Measurements from ENCODE around the gene ANAPC15. TPM values are rescaled to one million over a fixed set of nuclear protein-coding genes. Genes with fewer than 3 reads are reported as not detected.

ANAPC15 gene
- total and polyA plus RNA-seq, 2 experiments from 2014 or later = 52.1 to 117 TPM

- Histone ChIP-seq H4K20me1 (replicated peaks; ENCODE audit: insufficient read depth) (peaks cover 24% of the 10 kb centered on the region; the same call in 1 of the 2 replicates), H3F3A (replicated peaks; ENCODE audit: low read depth) (no peaks in the 10 kb centered on the region), H3K79me2 (replicated peaks; ENCODE audit: insufficient read depth) (peaks cover 65% of the 10 kb centered on the region), H2AFZ (no peak overlapping the region), H3K36me3 (ENCODE audit: insufficient read depth) (no peaks in the 10 kb centered on the region), H3K4me2 (peak overlapping the region; percentile 87), H3K27me3 (ENCODE audit: insufficient read depth) (no peaks in the 10 kb centered on the region), H3K4me1 (ENCODE audit: insufficient read depth) (0 out of 2 replicates have a peak, but pooled peaks cover 8% of the 10 kb centered on the region), H3K9me2 (ENCODE audit: insufficient read depth) (no peaks in the 10 kb centered on the region), H3K27ac (ENCODE audit: low read depth) (peak overlapping the region; percentile 46; the same call in 1 of the 2 replicates), H3K4me3 (peak overlapping the region; percentile 80; the same call in 1 of the 2 replicates)
- H3K27ac Mint-ChIP-seq = peak overlapping the region; percentile 35
- DNase-seq (ENCODE audit: low spot score) (no peak), ATAC-seq (no peak)
- peaks cover 8% of the 10 kb centered on the region; the same call in 1 of the 3 replicates for H3K36me3 Mint-ChIP-seq (ENCODE audit: low read depth)
- peaks cover 20% of the 10 kb centered on the region for H3K4me1 Mint-ChIP-seq
- H3K9me3 Mint-ChIP-seq = no peaks in the 10 kb centered on the region
- TF ChIP-seq ZNF462 (CRISPR knock-in tag; IDR thresholded peaks at IDR 0.05) = no peak
- peak overlapping the region; percentile 86 for H3K4me3 Mint-ChIP-seq
- peaks cover 4% of the 10 kb centered on the region for H3K27me3 Mint-ChIP-seq (ENCODE audit: insufficient read depth, low read depth, poor library complexity)
Observed at GRCh38 chr11:72078477-72078876, 34.0 kb downstream of the ANAPC15 start.

- Mint-ChIP-seq H3K9me3 (no peaks in the 10 kb centered on the region), H3K27me3 (ENCODE audit: insufficient read depth, low read depth, poor library complexity) (peaks cover 4% of the 10 kb centered on the region), H3K27ac (no peak overlapping the region; the same call in 1 of the 2 replicates), H3K36me3 (ENCODE audit: low read depth) (peaks cover 11% of the 10 kb centered on the region; the same call in 1 of the 3 replicates), H3K4me3 (no peak overlapping the region), H3K4me1 (peaks cover 30% of the 10 kb centered on the region)
- H3F3A ChIP-seq (replicated peaks; ENCODE audit: low read depth) = no peaks in the 10 kb centered on the region
- H3K27me3 ChIP-seq (ENCODE audit: insufficient read depth) = no peaks in the 10 kb centered on the region
- H2AFZ ChIP-seq = no peak overlapping the region
- H3K4me3 ChIP-seq = no peak overlapping the region
- no peaks in the 10 kb centered on the region for H3K36me3 ChIP-seq (ENCODE audit: insufficient read depth)
- H3K9me2 ChIP-seq (ENCODE audit: insufficient read depth) = no peaks in the 10 kb centered on the region
- no peak for DNase-seq (ENCODE audit: low spot score)
- ATAC-seq = no peak
- no peak overlapping the region for H3K27ac ChIP-seq (ENCODE audit: low read depth)
- H3K4me2 ChIP-seq = no peak overlapping the region
- peaks cover 21% of the 10 kb centered on the region; the same call in 1 of the 2 replicates for H3K4me1 ChIP-seq (ENCODE audit: insufficient read depth)
- H4K20me1 ChIP-seq (replicated peaks; ENCODE audit: insufficient read depth) = peaks cover 42% of the 10 kb centered on the region; the same call in 1 of the 2 replicates
- H3K79me2 ChIP-seq (replicated peaks; ENCODE audit: insufficient read depth) = peaks cover 91% of the 10 kb centered on the region
- TF ChIP-seq ZNF331 (CRISPR knock-in tag; IDR thresholded peaks at IDR 0.05; ENCODE audit: low read depth) (no peak), ETS1 (IDR thresholded peaks at IDR 0.05) (no peak), EZH2 (IDR thresholded peaks at IDR 0.05; ENCODE audit: low read depth, unreplicated experiment) (no peak), POLR2AphosphoS5 (IDR thresholded peaks at IDR 0.05; ENCODE audit: low read depth) (no peak), ZNF114 (CRISPR knock-in tag; IDR thresholded peaks at IDR 0.05) (no peak), REST (IDR thresholded peaks at IDR 0.05; ENCODE audit: unreplicated experiment) (no peak), CREB1 (CRISPR knock-in tag; IDR thresholded peaks at IDR 0.05; ENCODE audit: low read depth) (no peak), STAT1 (IDR thresholded peaks at IDR 0.05; ENCODE audit: unreplicated experiment) (no peak), EZH2phosphoT487 (IDR thresholded peaks at IDR 0.05; ENCODE audit: unreplicated experiment) (no peak)
Observed at GRCh38 chr11:72075756-72076155, 36.7 kb downstream of the ANAPC15 start.

Data from GM23338 (cell line).